NCI-H146 treated with DMSO at 0.1 percent for 48 hours (cell line): Measurements from ENCODE around the gene SLC35F3.

ENCODE experiments used
- DNase-seq: peaks from one replicate; lab custom pipeline; 2025; ENCODE audit not compliant: unreplicated experiment; lab: John Stamatoyannopoulos, UW

Gene SLC35F3

GRCh38 chr1:234311414-234311813 lies 406.9 kb downstream of the SLC35F3 start:
- no peak for DNase-seq

GRCh38 chr1:234313171-234313570 lies 408.7 kb downstream of the SLC35F3 start:
- DNase-seq: no peak

GRCh38 chr1:234315091-234315541 lies 410.6 kb downstream of the SLC35F3 start:
- DNase-seq: no peak

- DNase-seq: no peak
These were observed 411.1 kb downstream of the SLC35F3 start for GRCh38 chr1:234315588-234315987.

- no peak for DNase-seq
These were observed 412.0 kb downstream of the SLC35F3 start for GRCh38 chr1:234316486-234316885.

- peak; percentile 46 for DNase-seq
These were observed 412.5 kb downstream of the SLC35F3 start for GRCh38 chr1:234316937-234317336.

GRCh38 chr1:234320069-234320468 lies 415.6 kb downstream of the SLC35F3 start:
- no peak for DNase-seq

- DNase-seq: no peak
These were observed 416.1 kb downstream of the SLC35F3 start for GRCh38 chr1:234320549-234320948.

- no peak for DNase-seq
These were observed 416.8 kb downstream of the SLC35F3 start for GRCh38 chr1:234321231-234321630.

GRCh38 chr1:234322097-234322496 lies 417.6 kb downstream of the SLC35F3 start:
- DNase-seq: no peak

GRCh38 chr1:234322979-234323378 lies 418.5 kb downstream of the SLC35F3 start:
- DNase-seq: peak; percentile 2

GRCh38 chr1:234324821-234325220 lies 420.3 kb downstream of the SLC35F3 start:
- no peak for DNase-seq

- DNase-seq: no peak
These were observed 421.5 kb downstream of the SLC35F3 start for GRCh38 chr1:234325878-234326496.

GRCh38 chr1:234326497-234327366 lies 422.3 kb downstream of the SLC35F3 start:
- DNase-seq: peak; percentile 9

GRCh38 chr1:234327577-234328164 lies 423.2 kb downstream of the SLC35F3 start:
- no peak for DNase-seq

- DNase-seq: no peak
These were observed 426.4 kb downstream of the SLC35F3 start for GRCh38 chr1:234330843-234331215.

GRCh38 chr1:234331507-234331906 lies 427.0 kb downstream of the SLC35F3 start:
- DNase-seq: no peak

GRCh38 chr1:234336359-234336758 lies 431.9 kb downstream of the SLC35F3 start:
- DNase-seq: no peak

GRCh38 chr1:234337233-234337632 lies 432.8 kb downstream of the SLC35F3 start:
- DNase-seq: no peak

GRCh38 chr1:234340528-234340927 lies 436.1 kb downstream of the SLC35F3 start:
- DNase-seq: no peak

GRCh38 chr1:234342774-234343173 lies 438.3 kb downstream of the SLC35F3 start:
- DNase-seq: peak; percentile 70

- DNase-seq: no peak
These were observed 440.8 kb downstream of the SLC35F3 start for GRCh38 chr1:234345237-234345636.
